GM23248 (cell line): ENCODE results near the gene PDGFB. TPM values are rescaled to one million over a fixed set of nuclear protein-coding genes. Genes with fewer than 3 reads are reported as not detected.

ENCODE experiments used
- DNase-seq: peaks from one replicate; pipeline ENCODE4 v3.0.0-alpha.2; 2015
- H2AFZ ChIP-seq: fragments of 200-600 bp; sonication (generic); 2 replicates; pipeline ENCODE4 v1.6.1; 2016; ENCODE audit warnings: antibody characterized with exemption
- H3F3A ChIP-seq: fragments of 200-600 bp; sonication (generic); 2 replicates; pipeline ENCODE4 v1.6.1; 2016; ENCODE audit warnings: mild to moderate bottlenecking, antibody characterized with exemption, mixed run types; ENCODE audit not compliant: insufficient read depth
- H3K27ac ChIP-seq: fragments of 200-600 bp; sonication (generic); 2 replicates; pipeline ENCODE4 v1.5.1; 2016; ENCODE audit warnings: mild to moderate bottlenecking
- H3K27me3 ChIP-seq: fragments of 200-600 bp; sonication (generic); replicated peaks from 2 replicates; pipeline ENCODE4 v1.6.1; 2016; ENCODE audit warnings: mild to moderate bottlenecking; ENCODE audit not compliant: insufficient read depth
- H3K36me3 ChIP-seq: fragments of 200-600 bp; sonication (generic); 2 replicates; pipeline ENCODE4 v1.6.1; 2016; ENCODE audit warnings: low read depth, mild to moderate bottlenecking
- H3K4me1 ChIP-seq: fragments of 200-600 bp; sonication (generic); 2 replicates; pipeline ENCODE4 v1.6.1; 2016; ENCODE audit warnings: mild to moderate bottlenecking; ENCODE audit not compliant: insufficient read depth
- H3K4me2 ChIP-seq: fragments of 200-600 bp; sonication (generic); one replicate; pipeline ENCODE4 v1.6.1; 2016; ENCODE audit warnings: mild to moderate bottlenecking; ENCODE audit not compliant: unreplicated experiment
- H3K4me3 ChIP-seq: fragments of 200-600 bp; sonication (generic); 2 replicates; pipeline ENCODE4 v1.5.1; 2016; ENCODE audit warnings: mild to moderate bottlenecking
- H3K79me2 ChIP-seq: fragments of 200-600 bp; sonication (generic); 2 replicates; pipeline ENCODE4 v1.6.1; 2016; ENCODE audit warnings: mild to moderate bottlenecking; ENCODE audit not compliant: insufficient read depth
- H3K9ac ChIP-seq: fragments of 200-600 bp; sonication (generic); 2 replicates; pipeline ENCODE4 v1.6.1; 2016; ENCODE audit warnings: mild to moderate bottlenecking
- H3K9me2 ChIP-seq: fragments of 200-600 bp; sonication (generic); 2 replicates; pipeline ENCODE4 v1.6.1; 2016; ENCODE audit warnings: mixed run types, mild to moderate bottlenecking, moderate library complexity; ENCODE audit not compliant: insufficient read depth
- H3K9me3 ChIP-seq: fragments of 200-600 bp; sonication (generic); one replicate; pipeline ENCODE4 v1.6.1; 2017; ENCODE audit warnings: low read depth
- H4K20me1 ChIP-seq: fragments of 200-600 bp; sonication (generic); 2 replicates; pipeline ENCODE4 v1.6.0; 2016; ENCODE audit not compliant: insufficient read depth
- EZH2 ChIP-seq: fragments of 200-600 bp; sonication (generic); IDR thresholded peaks from 2 replicates; pipeline ENCODE4 v1.6.1; 2018; ENCODE audit warnings: antibody characterized with exemption, mild to moderate bottlenecking; ENCODE audit not compliant: insufficient read depth, poor library complexity, severe bottlenecking
- EZH2phosphoT487 ChIP-seq: fragments of 200-600 bp; sonication (generic); IDR thresholded peaks from 2 replicates; pipeline ENCODE4 v1.6.1; 2018; ENCODE audit warnings: antibody characterized with exemption, moderate library complexity, mild to moderate bottlenecking, low read depth; ENCODE audit not compliant: insufficient read depth
- WGBS, 2 experiments: methylation state at CpG; one replicate each; pipeline ENCODE4 v1.1.6; 2015 to 2017; ENCODE audit warnings: low lambda C conversion rate in 2 of 2, low coverage in 1 of 2; ENCODE audit errors: missing lambda C conversion rate in 2 of 2; 5-methylcytosine and 5-hydroxymethylcytosine counted together
- in situ Hi-C: fragments of 300-500 bp; cut with MboI; formaldehyde crosslinking; loops from 2 replicates; pipeline ENCODE4 v1.15.0; 2020
- polyA plus RNA-seq: library from polyadenylated mRNA; unstranded; fragments of >200 nt; fragmentation: Nextera tagmentation; extraction: Ambion mirVana; gene quantifications from 2 replicates; pipeline ENCODE4 v1.2.1, GENCODE V29; 2016
- total RNA-seq: library from RNA; depleted of rRNA; stranded (reverse); fragments of >200 nt; shearing (Covaris generic); gene quantifications from 2 replicates; pipeline ENCODE4 v1.2.3, GENCODE V29; 2014

PDGFB gene
- total and polyA plus RNA-seq, 2 experiments from 2014 or later, result 0.14 TPM; not detected in 1

DNA sequence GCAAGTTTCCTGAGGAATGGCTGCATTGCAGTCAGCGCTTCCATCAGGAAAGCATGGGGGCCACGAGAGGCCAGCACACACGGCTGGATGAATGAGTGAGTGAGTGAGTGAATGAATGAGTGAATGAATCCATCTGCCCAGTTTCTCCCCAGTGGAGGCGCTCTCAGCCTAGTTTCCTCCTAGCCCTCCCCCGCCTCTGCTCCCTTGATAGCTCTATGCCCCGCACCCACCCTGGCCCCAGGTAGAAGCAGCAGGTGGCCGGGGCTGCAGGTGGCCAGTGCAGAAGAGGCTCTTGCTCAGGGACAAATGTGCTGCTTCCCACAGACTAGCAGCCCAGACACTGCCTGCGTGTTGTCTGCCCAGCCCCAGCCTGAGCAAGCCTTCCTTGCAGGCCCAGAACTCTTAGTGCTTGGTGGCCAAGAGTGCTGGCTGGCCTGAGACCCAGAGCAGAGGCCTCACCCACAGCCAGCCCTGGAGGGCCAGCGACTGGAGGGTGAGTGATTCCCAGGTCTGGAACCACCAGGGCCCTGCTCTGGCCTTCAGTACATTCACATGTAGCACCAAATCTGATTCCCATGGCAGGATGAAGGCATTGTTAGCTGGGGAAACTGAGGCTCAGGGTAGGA lies 31.1 kb upstream of the PDGFB start:
- Histone ChIP-seq H3K4me2 (no peak overlapping the region), H3K9me2 (no peaks in the 10 kb centered on the region), H3K4me3 (no peak overlapping the region), H3K27ac (no peak overlapping the region), H3K79me2 (no peaks in the 10 kb centered on the region), H3K4me1 (peaks cover 14% of the 10 kb centered on the region; the same call in 1 of the 2 replicates), H3K36me3 (no peaks in the 10 kb centered on the region), H4K20me1 (no peaks in the 10 kb centered on the region), H3K9ac (no peak overlapping the region), H2AFZ (no peak overlapping the region), H3K27me3 (no peaks in the 10 kb centered on the region), H3F3A (peaks cover 6% of the 10 kb centered on the region; the same call in 1 of the 2 replicates), H3K9me3 (no peaks in the 10 kb centered on the region)
- 69 to 77% methylated on average over 8 to 9 of the region's 9 CpGs for WGBS, 2 experiments
- TF ChIP-seq EZH2, result no peak
- TF ChIP-seq EZH2phosphoT487, result no peak
- no peak for DNase-seq
- in situ Hi-C loops, result no loop called here

GRCh38 chr22:39273950-39274887 lies 29.4 kb upstream of the PDGFB start:
- H3K36me3 ChIP-seq, result no peaks in the 10 kb centered on the region

DNA sequence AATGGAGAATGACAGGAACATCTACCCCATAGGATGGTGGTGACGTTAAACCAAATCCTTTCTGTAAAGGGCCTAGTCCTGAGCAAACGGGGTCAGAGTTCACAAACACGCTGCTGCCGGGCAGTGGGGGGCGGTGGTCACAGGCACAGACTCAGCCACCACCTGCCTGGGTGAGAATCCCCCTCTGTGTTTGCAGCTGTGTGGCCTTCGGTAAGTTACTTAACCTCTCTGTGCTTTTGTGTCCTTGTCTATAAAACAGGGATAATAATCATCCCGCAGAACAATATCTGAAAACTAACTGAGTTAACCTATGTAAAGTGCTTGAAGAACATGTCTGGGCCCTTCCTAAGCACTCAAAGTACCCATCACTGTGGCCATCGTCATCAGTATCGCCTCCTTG lies 26.0 kb upstream of the PDGFB start:
- H3K9me3 ChIP-seq, result no peaks in the 10 kb centered on the region
- H3K27ac ChIP-seq, result no peak overlapping the region
- H3K9ac ChIP-seq, result no peak overlapping the region
- H3K4me1 ChIP-seq, result no peaks in the 10 kb centered on the region; the same call in 1 of the 2 replicates
- no peaks in the 10 kb centered on the region; the same call in 1 of the 2 replicates for H3F3A ChIP-seq
- no peak overlapping the region for H3K4me2 ChIP-seq
- 89 to 92% methylated on average over 9 of the region's 9 CpGs for WGBS, 2 experiments
- no peaks in the 10 kb centered on the region for H3K9me2 ChIP-seq
- H3K27me3 ChIP-seq, result no peaks in the 10 kb centered on the region
- in situ Hi-C loops, result no loop called here
- no peak for TF ChIP-seq EZH2
- TF ChIP-seq EZH2phosphoT487, result no peak
- no peak overlapping the region for H3K4me3 ChIP-seq
- no peaks in the 10 kb centered on the region for H3K36me3 ChIP-seq
- H3K79me2 ChIP-seq, result no peaks in the 10 kb centered on the region
- no peak overlapping the region for H2AFZ ChIP-seq
- DNase-seq, result no peak
- no peaks in the 10 kb centered on the region for H4K20me1 ChIP-seq

More at GRCh38 chr22:39273950-39274887, 29.4 kb upstream of the PDGFB start:
- peaks cover 6% of the 10 kb centered on the region; the same call in 1 of the 2 replicates for H3F3A ChIP-seq
- H3K27ac ChIP-seq, result no peak overlapping the region
- no peaks in the 10 kb centered on the region for H4K20me1 ChIP-seq
- in situ Hi-C loops, result no loop called here
- no peak for DNase-seq
- H3K79me2 ChIP-seq, result no peaks in the 10 kb centered on the region
- H3K9ac ChIP-seq, result no peak overlapping the region
- H3K9me3 ChIP-seq, result no peaks in the 10 kb centered on the region
- TF ChIP-seq EZH2, result no peak
- TF ChIP-seq EZH2phosphoT487, result no peak
- H2AFZ ChIP-seq, result no peak overlapping the region
- H3K4me2 ChIP-seq, result no peak overlapping the region
- WGBS, 2 experiments, result 84 to 89% methylated on average over 17 of the region's 17 CpGs
- no peak overlapping the region for H3K4me3 ChIP-seq
- no peaks in the 10 kb centered on the region for H3K27me3 ChIP-seq
- H3K9me2 ChIP-seq, result no peaks in the 10 kb centered on the region
- H3K4me1 ChIP-seq, result peaks cover 14% of the 10 kb centered on the region; the same call in 1 of the 2 replicates

- H3K9me2 ChIP-seq, result no peaks in the 10 kb centered on the region
- no peak overlapping the region for H3K27ac ChIP-seq
- no peak overlapping the region for H3K4me3 ChIP-seq
- no peaks in the 10 kb centered on the region; the same call in 1 of the 2 replicates for H3F3A ChIP-seq
- no peak overlapping the region for H2AFZ ChIP-seq
- H4K20me1 ChIP-seq, result no peaks in the 10 kb centered on the region
- no peaks in the 10 kb centered on the region for H3K9me3 ChIP-seq
- H3K4me1 ChIP-seq, result no peaks in the 10 kb centered on the region; the same call in 1 of the 2 replicates
- no peaks in the 10 kb centered on the region for H3K36me3 ChIP-seq
- 79 to 82% methylated on average over 5 of the region's 5 CpGs for WGBS, 2 experiments
- TF ChIP-seq EZH2phosphoT487, result no peak
- no peak for TF ChIP-seq EZH2
- H3K27me3 ChIP-seq, result no peaks in the 10 kb centered on the region
- in situ Hi-C loops, result no loop called here
- H3K79me2 ChIP-seq, result no peaks in the 10 kb centered on the region
- no peak overlapping the region for H3K4me2 ChIP-seq
- H3K9ac ChIP-seq, result no peak overlapping the region
- no peak for DNase-seq
Observed at GRCh38 chr22:39270280-39270679, 25.5 kb upstream of the PDGFB start.
